Activated CD4-positive, alpha-beta T cell treated with anti-CD3 and anti-CD28 coated beads for 1 hour (primary cell): ENCODE data around the gene NPFFR1.

Experiments
- DNase-seq: peaks from one replicate; pipeline ENCODE4 v3.0.0-alpha.2; 2020

The NPFFR1 gene

GRCh38 chr10:70312972-70313371 lies 29.2 kb upstream of the NPFFR1 start:
- no peak for DNase-seq

DNA sequence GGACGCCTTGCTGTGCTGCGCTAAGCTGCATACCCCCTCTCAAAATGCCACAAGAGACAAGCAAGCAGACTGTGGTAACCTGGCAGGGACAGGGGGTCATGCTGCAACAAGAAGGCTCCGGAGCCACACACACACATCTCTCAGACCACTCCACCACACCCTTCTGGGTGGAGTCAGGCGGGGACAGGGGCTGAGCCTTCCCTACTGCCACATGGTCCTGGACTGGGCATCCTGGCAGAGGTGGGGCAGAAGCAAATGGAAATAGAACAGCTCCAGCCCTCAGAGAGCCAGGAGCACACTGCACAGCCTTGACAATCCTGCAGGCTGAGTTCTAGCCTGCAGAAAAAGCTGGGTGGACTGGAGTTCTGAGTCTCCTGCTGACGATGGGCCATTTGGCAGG lies 28.4 kb upstream of the NPFFR1 start:
- no peak for DNase-seq

GRCh38 chr10:70311698-70312097 lies 27.9 kb upstream of the NPFFR1 start:
- no peak for DNase-seq

- no peak for DNase-seq
Observed at GRCh38 chr10:70309661-70310060, 25.9 kb upstream of the NPFFR1 start.

DNA sequence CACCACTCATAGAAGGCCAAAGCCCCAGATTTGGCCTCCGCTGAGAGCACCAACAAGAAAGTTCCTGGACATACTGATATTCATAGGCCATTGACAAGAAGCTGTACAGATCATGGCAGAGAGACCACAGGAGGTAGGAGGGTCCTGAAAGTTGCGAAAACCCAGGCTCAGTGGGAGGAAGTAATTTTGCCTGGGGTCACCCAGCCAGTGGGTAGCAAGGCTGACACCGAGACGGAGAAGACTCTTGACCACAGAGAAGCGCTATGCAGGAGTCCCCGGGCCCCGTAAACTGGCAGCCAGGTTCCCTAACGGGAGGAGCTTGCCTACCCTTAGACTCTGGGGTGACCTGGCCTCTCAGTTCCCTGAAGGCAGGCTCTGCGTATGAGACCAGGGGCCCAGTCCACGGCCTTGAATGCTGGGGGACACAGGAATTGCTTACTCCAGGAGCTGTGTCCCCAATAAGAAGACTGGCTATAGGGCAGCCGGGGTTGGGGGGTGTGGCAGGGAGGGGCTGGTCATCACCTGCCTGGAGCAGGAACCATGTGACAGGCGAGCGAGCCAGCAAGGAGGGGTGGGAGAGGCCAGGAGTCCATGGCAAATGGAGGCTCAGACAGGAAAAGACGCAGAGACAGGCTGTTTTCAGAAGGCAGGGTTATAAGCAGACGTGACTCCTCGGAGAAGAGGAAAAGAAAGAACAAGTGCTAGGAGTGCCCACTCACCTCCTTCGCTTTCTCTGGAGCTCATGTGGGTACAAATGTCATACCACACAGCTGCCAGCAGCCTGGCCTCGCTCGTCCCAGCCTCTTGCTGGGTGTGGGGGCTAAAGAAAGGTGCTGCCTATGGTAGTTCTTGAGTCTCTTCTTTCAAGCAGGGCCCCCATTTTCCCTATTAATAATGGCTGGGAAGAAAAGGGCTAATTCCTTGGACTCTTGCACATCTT lies 24.6 kb upstream of the NPFFR1 start:
- no peak for DNase-seq

GRCh38 chr10:70306886-70307520 lies 23.2 kb upstream of the NPFFR1 start:
- DNase-seq, result no peak

DNA sequence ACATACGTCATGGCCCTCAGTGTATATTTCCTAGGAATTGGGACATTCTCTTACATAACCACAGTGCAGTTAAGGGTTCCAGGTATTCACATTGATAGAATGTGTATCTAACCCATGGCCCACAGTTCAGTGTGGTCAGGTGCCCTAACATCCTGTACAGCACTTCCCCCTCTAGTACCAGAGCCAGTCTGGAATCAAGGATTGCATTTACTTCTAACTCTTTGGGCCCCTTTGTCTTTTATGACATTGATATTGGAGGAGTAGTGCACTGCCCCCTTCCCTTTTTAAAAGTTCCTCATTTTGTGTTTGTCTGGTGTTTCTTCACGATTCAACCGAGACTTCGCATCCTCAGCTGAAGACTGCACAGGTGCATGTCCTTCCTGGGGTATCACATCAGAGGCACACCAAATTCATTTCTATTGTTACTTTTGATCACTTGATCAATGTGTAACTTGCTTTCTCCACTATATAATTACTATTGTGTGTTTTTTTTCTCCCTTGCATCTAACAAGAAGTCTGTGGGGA lies 22.4 kb upstream of the NPFFR1 start:
- DNase-seq, result no peak

GRCh38 chr10:70303730-70304129 lies 19.9 kb upstream of the NPFFR1 start:
- DNase-seq, result no peak

DNA sequence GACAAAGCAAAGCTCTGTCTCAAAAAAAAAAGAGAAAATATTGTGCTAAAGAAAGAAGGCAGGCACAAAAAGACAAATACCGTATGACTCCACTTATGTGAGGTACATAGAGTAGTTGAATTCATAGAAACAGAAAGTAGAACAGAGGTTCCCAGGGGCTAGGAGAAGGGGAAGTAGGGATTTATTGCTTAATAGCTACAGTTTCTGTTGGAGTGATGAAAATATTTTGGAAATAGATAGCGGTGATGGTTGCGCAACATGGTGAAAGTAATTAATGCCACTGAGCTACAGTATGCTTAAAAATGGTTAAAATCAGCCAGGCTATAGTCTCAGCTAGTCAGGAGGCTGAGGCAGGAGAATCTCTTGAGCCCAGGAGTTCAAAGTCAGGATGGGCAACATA lies 18.5 kb upstream of the NPFFR1 start:
- no peak for DNase-seq

GRCh38 chr10:70300908-70301597 lies 17.2 kb upstream of the NPFFR1 start:
- DNase-seq, result no peak

DNA sequence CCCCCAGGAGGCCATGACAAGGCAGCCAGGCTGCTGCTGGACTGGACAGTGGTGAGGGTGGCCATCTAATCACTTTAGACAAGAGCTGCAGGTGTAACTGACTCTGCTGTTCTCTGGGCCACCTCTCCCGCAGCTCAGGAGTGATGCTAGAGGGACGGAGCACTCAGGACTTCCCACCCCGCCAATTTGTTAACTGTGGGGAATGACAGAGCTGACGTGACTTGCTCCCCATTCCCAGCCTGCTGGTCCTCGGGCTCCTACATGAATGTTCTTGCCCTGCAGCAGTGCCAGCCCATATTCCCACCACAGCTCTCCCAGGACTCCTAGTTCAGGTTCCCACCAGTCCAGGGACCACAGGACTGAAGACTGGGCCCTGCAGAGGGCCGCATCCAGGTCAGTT lies 16.7 kb upstream of the NPFFR1 start:
- no peak for DNase-seq

GRCh38 chr10:70299876-70300275 lies 16.1 kb upstream of the NPFFR1 start:
- DNase-seq, result no peak

GRCh38 chr10:70298393-70298792 lies 14.6 kb upstream of the NPFFR1 start:
- DNase-seq, result no peak

- no peak for DNase-seq
Observed at GRCh38 chr10:70297224-70297623, 13.4 kb upstream of the NPFFR1 start.

DNA sequence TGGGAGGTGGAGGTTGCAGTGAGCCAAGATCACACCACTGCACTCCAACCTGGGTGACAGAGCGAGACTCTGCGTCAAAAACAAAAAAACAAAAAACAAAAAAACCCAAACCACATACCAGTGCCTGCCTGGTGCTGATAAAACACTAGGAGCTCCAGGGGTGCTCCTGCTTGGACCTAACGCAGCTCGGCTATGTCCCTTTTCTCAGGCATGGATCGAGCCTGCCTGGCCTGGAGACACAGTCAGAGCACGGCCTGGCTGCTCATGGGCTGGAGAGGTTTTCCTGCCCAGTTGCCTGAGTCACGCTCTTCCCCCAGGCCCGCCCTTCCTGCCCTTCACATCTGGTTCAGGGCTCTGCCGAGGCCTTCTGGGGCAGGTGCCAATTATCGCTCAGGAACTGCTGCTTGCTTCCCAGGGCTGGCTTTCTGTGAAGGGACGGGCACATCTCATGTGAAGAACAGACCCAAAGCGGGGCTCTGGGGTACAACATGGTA lies 12.6 kb upstream of the NPFFR1 start:
- no peak for DNase-seq

GRCh38 chr10:70295926-70296325 lies 12.1 kb upstream of the NPFFR1 start:
- no peak for DNase-seq

DNA sequence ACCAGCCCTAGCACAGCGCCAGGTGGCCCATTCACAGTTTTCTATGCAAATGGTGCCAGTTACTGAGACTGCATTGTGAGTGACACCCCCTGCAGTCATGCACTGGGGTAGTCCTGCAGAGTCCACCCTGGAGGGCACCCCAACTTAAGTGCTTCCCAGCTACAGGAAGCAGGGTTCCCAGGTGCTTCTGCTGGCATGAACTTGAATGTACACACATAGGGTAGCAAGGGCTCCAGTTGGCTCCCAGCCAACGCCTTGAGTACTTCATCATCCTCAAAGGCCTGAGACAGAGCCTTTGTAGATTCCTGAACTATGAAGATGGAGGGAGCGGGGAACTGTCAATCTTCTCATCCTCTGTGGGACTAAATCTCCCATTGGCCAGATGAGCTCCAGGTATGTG lies 11.5 kb upstream of the NPFFR1 start:
- DNase-seq, result no peak

- no peak for DNase-seq
Observed at GRCh38 chr10:70293169-70293843, 9.5 kb upstream of the NPFFR1 start.

- no peak for DNase-seq
Observed at GRCh38 chr10:70292004-70292403, 8.2 kb upstream of the NPFFR1 start.

DNA sequence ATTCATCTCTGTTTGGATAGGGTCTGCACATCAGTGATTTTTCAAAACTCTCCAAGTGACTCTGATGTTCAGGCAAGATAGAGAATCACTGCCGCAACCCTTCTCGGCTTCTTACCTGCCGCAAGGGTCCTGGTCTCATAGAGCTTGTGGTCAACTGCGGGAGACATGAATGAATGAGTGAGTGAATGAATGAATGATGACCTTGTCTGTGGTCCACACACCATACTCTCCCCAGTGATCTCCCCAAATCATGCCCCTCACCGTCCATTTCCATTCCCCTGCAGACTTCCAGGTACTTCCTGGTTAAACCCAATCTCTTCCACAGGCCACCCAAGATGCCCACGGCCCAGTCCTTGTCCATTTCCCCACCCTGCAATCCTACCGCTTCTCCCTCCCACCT lies 5.9 kb upstream of the NPFFR1 start:
- DNase-seq, result no peak

DNA sequence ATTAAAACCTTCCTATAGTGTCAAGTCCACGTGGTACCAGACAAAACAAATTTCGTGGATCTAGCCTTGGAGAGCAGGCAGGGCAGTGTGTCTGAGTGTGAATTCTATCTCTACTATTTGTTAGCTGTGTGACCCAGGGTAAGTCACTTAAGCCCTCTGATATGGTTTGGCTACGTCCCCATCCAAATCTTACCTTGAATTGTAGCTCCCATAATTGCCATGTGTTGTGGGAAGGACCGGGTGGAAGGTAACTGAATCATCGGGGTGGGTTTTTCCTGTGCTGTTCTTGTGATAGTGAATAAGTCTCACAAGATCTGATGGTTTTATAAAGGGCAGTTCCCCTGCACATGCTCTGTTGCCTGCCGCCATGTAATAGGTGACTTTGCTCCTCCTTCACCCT lies 2.8 kb upstream of the NPFFR1 start:
- no peak for DNase-seq

DNA sequence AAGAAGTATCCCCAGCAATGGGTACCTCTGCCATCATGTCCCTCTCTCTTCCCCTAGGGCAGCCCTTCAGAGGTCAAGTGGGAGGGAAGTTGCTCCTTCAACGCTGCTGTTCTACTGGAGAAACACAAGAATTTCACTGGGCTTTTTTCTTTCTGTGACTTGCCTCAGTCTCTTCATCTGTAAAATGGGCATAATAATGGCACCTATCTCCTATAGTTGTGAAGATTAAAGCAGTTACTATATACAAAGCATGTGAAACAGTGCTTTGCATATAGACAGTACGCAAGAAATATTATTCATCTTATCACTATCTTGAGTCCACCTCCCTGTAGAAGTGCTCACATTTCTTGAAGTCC lies 1.6 kb upstream of the NPFFR1 start:
- no peak for DNase-seq
